ENCODE results near the gene PCBP3. TPM values are rescaled to one million over a fixed set of nuclear protein-coding genes. Genes with fewer than 3 reads are reported as not detected.

The PCBP3 gene
- total and polyA plus RNA-seq, 5 experiments from 2014 or later = 0.47 to 2.3 (median 0.95) TPM; not detected in 1

DNA sequence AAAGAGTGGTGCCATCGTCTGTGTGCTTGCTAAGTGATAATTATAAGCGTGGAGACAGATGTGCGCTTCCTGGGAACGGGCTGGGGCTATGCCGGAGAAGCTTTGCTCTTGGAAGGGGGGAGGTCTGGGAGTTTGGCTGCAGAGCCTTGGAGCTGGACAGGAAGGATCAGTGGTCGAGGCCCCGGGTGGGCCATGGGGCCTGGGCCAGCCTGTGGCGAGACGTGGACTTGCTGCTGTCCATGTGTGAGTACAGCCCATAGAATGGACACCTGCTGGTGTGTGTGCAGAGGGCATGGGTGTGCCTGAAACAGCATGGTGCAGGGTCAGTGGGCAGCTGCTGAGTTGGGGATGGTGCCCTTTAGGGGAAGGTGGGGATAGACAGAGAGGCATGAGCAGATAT is 121.3 kb downstream of the PCBP3 start:
- POLR2A ChIA-PET = no interaction called here
- Mint-ChIP-seq H3K36me3 (no peaks in the 10 kb centered on the region), H3K4me1 (peaks cover 17 to 35% (median 33%) of the 10 kb centered on the region in 4 donors), H3K27ac (peak overlapping the region; percentile 35 to 92 (median 81)), H3K4me3 (peak overlapping the region in 1 of 10 donors; percentile 34), H3K27me3 (peaks cover 0 to 9% (median 0%) of the 10 kb centered on the region in 5 donors), H3K9me3 (no peaks in the 10 kb centered on the region)
- no peak for DNase-seq
- no peak for ATAC-seq

DNA sequence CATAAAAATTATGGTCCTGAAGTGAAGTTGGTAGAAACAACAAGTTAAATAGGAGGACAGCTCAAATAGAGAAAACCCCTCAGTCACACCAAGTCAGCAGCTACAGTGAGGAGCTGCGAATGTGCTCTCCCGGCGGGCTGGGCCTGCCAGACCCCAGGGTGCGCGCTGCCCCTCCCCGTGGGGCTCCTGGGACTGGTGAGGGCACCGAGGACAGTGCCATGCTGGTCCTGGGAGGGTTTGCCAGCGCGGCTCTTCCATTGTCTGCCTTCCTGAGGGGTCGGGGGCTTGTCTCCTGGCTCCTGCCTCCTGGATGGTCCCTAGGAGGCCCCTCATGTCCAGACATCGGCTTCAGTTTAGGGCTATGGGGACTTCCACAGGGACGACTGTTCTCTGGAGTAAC is 121.8 kb downstream of the PCBP3 start:
- POLR2A ChIA-PET = no interaction called here
- Mint-ChIP-seq H3K27ac (peak overlapping the region in 8 of 10 donors; percentile 72 to 99 (median 86)), H3K27me3 (peaks cover 0 to 9% (median 0%) of the 10 kb centered on the region in 5 donors), H3K4me3 (no peak overlapping the region), H3K9me3 (no peaks in the 10 kb centered on the region), H3K4me1 (peaks cover 17 to 35% (median 33%) of the 10 kb centered on the region in 4 donors), H3K36me3 (no peaks in the 10 kb centered on the region)
- DNase-seq (no peak), ATAC-seq (no peak)

DNA sequence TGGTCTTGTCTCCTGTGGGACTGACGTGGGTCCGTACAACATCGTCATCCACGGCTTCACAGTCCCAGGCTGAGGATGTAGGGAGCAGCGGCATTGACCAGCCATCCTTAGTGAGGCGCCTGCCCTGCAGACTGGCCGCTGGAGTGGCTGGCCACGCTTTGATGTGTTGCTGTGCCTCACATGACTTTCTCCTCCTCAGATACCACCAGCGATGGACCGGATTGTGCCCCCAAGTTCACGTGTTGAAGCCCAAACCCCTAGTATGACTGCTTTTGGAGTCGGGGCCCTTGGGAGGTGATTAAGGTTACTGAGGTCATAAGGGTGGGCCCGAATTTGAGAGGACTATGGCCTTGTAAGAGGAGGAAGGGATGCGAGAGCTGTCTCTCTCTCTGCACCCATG is 122.5 kb downstream of the PCBP3 start:
- H3K4me3 Mint-ChIP-seq = no peak overlapping the region
- ATAC-seq = no peak
- H3K27me3 Mint-ChIP-seq = peaks cover 0 to 9% (median 0%) of the 10 kb centered on the region in 5 donors
- peaks cover 17 to 35% (median 33%) of the 10 kb centered on the region in 4 donors for H3K4me1 Mint-ChIP-seq
- POLR2A ChIA-PET = interaction anchor here (1.6 kb wide), 1 partner anchor 26 kb away, joined by 3 read pairs; no protein-coding TSS in a partner anchor
- no peaks in the 10 kb centered on the region for H3K9me3 Mint-ChIP-seq
- H3K36me3 Mint-ChIP-seq = no peaks in the 10 kb centered on the region
- DNase-seq = no peak
- peak overlapping the region; percentile 75 to 99 (median 93) for H3K27ac Mint-ChIP-seq

DNA sequence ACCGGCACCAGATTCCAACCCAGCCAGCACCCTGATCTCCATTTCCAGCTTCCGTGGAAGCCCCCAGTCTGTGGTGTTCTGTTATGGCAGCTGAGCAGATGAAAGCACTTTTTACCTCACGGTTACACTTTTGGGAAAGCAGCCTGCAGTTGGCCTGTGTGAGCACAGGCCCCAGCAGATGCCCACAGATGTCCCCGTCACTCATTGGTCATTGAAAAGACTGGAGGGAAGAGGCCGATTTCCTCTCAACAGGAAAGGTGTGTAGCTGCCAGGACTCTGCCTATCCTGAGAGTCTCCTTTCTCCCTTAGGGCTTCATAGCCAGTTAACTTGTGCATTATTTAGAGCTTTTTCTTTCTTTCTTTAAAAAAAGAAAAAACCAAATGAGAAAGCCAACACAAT is 123.0 kb downstream of the PCBP3 start:
- Mint-ChIP-seq H3K4me3 (peak overlapping the region in 6 of 10 donors; percentile 53 to 80 (median 66)), H3K4me1 (peaks cover 17 to 35% (median 33%) of the 10 kb centered on the region in 4 donors), H3K9me3 (no peaks in the 10 kb centered on the region), H3K27ac (peak overlapping the region; percentile 87 to 99 (median 94)), H3K36me3 (no peaks in the 10 kb centered on the region), H3K27me3 (peaks cover 0 to 5% (median 0%) of the 10 kb centered on the region in 5 donors)
- DNase-seq (no peak), ATAC-seq (no peak)
- POLR2A ChIA-PET = interaction anchor here (0.9 to 1.6 kb wide), 2 partner anchors 23 to 27 kb away, joined by 3 read pairs; no protein-coding TSS in a partner anchor

DNA sequence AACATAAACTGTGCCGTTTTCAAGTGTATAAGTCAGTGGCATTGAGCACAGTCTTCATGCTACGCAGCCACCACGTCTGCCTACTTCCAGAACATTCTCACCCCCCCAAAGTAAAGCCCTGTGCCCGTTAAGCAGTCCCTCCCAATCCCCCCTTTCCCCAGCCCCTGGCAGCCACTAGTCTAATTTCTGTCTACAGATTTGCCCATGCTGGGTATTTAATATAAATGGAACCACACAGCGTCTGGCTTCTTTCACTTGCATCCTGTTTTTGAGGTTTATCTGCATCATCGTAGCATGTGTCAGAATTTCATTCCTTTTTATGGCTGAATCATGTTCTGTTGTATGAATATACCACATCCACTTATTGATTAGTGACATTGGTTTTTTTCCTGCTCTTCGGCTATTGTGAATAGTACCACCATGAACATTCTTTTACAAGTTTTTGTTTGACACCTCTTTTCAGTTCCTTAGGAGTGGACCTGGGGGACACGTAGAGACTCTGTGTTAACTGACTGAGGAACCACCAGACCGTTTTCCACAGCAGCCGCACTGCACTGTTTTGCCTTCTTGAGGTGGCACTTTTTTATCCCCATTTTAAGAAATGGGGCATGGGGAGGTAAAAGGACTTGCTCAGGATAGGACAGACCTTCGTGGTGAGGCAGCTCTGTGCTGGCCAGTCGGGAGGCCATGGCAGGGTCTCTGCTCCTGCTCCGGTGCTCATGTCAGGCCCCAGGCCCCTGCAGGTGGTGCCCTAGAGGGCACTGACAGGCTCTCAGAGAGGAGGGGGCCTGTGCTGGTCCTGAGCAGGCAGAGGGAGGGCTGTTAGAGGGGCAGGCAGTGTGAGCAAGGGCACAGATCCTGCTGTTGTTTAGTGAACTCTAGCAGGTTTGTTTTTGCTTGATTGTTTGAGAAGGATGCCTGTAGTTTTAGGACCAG is 123.8 kb downstream of the PCBP3 start:
- Mint-ChIP-seq H3K36me3 (no peaks in the 10 kb centered on the region), H3K27me3 (no peaks in the 10 kb centered on the region), H3K9me3 (peaks cover 0 to 3% (median 0%) of the 10 kb centered on the region in 9 donors), H3K27ac (peak overlapping the region; percentile 87 to 99 (median 94)), H3K4me1 (peaks cover 17 to 35% (median 33%) of the 10 kb centered on the region in 4 donors), H3K4me3 (peak overlapping the region; percentile 23 to 80 (median 62))
- POLR2A ChIA-PET = interaction anchor here (0.9 to 1.6 kb wide), 2 partner anchors 24 to 27 kb away, joined by 3 read pairs; no protein-coding TSS in a partner anchor
- peak; percentile 80 to 90 for ATAC-seq
- DNase-seq = peak in 7 of 10 donors; percentile 19 to 80 (median 53)

DNA sequence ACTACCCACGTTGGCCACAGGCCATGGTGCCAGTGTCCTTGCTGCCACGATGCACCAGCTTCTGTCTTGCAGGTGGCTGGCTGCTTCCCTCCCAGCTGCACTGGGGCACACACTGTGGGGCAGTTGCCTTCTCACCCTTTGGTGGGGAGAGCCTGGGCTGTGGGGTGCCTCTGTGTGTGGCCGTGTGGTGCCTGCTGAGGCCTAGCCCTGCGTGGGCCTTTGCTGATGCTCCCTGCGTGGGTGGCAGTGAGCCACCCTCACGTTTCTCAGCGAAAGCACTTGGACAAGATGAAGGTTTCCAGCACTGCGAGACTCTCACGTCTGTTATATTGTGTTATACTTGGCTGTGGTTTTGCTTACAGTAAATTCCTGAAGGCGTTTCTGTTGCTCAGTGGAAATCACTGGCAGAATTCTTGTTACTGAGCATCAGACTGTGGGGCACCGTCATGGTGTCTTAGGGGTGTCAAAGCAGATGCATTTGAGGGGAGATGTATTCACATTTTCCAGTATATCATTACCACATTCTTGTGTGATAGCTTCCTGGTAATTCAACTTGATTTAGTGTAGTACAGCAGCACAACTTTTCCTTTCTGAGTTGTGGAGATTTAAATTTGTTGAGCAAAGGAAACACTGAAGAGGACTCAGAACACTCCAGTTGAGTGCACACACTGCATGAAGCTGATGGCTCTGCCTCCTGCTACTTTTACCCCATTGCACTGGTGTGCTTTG is 124.7 kb downstream of the PCBP3 start:
- Mint-ChIP-seq H3K9me3 (peaks cover 0 to 3% (median 0%) of the 10 kb centered on the region in 9 donors), H3K4me1 (peaks cover 17 to 35% (median 33%) of the 10 kb centered on the region in 4 donors)

DNA sequence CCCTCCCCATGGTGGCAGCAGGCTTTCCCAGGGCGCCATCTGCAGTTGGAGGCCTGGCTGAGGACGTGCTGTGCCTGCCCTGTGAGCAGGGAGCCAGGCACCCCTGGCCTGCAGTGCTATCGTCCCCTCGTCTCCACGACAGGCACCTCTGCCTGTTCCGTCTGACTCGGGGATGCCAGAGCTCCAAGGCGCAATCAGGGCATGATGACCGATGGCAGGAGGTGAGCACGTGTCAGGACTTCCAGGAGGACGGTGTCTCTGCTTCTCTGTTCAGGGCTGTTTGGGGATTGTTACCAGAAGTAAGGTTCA is 125.2 kb downstream of the PCBP3 start:
- H3K9me3 Mint-ChIP-seq = peaks cover 0 to 3% (median 0%) of the 10 kb centered on the region in 9 donors
- H3K4me1 Mint-ChIP-seq = peaks cover 17 to 35% (median 33%) of the 10 kb centered on the region in 4 donors
- H3K27me3 Mint-ChIP-seq = no peaks in the 10 kb centered on the region
- H3K36me3 Mint-ChIP-seq = no peaks in the 10 kb centered on the region
- peak overlapping the region; percentile 3 to 95 (median 71) for H3K27ac Mint-ChIP-seq
- POLR2A ChIA-PET = no interaction called here
- no peak for DNase-seq
- ATAC-seq = peak in 1 of 2 donors; percentile 11
- H3K4me3 Mint-ChIP-seq = no peak overlapping the region

More for the DNA sequence above, 124.7 kb downstream of the PCBP3 start:
- DNase-seq = peak in 1 of 10 donors; percentile 14
- POLR2A ChIA-PET = no interaction called here
- H3K36me3 Mint-ChIP-seq = no peaks in the 10 kb centered on the region
- peak in 1 of 2 donors; percentile 15 for ATAC-seq
- no peaks in the 10 kb centered on the region for H3K27me3 Mint-ChIP-seq
- H3K27ac Mint-ChIP-seq = peak overlapping the region; percentile 65 to 99 (median 92)
- peak overlapping the region in 5 of 10 donors; percentile 19 to 73 (median 59) for H3K4me3 Mint-ChIP-seq

DNA sequence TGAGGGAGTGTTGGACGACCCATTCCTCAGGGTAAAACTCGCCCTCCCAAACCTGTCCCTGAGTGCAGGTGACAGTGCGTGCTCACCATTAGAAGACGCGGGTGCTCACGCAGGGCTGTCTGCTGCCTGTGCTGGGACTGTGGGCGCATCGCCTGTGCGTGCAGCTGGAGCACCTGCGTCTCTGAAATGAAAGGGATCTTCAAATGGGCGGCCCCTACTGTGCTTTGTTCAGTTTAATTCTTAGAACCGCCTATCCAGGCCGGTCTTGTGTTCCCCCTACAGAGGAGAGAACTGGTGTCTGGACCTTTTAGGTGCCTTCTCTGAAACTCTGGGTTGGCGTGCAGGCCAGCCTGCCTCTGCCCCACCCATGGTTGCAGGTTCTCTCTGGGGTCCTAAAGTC is 125.8 kb downstream of the PCBP3 start:
- POLR2A ChIA-PET = no interaction called here
- no peak for ATAC-seq
- peak in 1 of 10 donors; percentile 8 for DNase-seq
- H3K27me3 Mint-ChIP-seq = no peaks in the 10 kb centered on the region
- H3K4me1 Mint-ChIP-seq = peaks cover 17 to 35% (median 33%) of the 10 kb centered on the region in 4 donors
- H3K36me3 Mint-ChIP-seq = no peaks in the 10 kb centered on the region
- H3K4me3 Mint-ChIP-seq = peak overlapping the region in 2 of 10 donors; percentile 9 to 58
- H3K9me3 Mint-ChIP-seq = peaks cover 0 to 3% (median 0%) of the 10 kb centered on the region in 9 donors
- H3K27ac Mint-ChIP-seq = peak overlapping the region in 7 of 10 donors; percentile 3 to 87 (median 46)

DNA sequence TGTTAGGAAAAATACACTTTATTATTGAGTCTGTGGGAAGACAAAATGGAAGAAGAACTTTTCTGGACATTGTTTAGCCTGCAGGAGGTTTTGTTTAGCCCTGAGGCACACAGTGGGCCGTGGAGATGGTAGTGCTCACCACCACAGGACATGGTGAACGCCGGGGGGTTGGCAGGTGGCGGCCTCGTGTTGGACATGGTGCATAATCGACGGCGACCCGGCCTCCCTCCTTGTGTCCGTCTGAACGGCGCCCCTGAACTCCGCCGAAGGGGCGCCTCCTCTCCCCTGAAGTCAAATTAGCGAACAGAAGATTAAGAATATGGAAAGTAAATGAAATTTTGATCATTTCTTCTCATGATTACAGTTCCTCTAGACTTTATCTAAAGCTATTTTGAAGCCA is 126.4 kb downstream of the PCBP3 start:
- H3K4me1 Mint-ChIP-seq = peaks cover 17 to 35% (median 33%) of the 10 kb centered on the region in 4 donors
- no peak for DNase-seq
- POLR2A ChIA-PET = no interaction called here
- peaks cover 0 to 2% (median 0%) of the 10 kb centered on the region in 5 donors for H3K27me3 Mint-ChIP-seq
- H3K36me3 Mint-ChIP-seq = no peaks in the 10 kb centered on the region
- peaks cover 0 to 6% (median 0%) of the 10 kb centered on the region in 9 donors for H3K9me3 Mint-ChIP-seq
- H3K27ac Mint-ChIP-seq = peak overlapping the region in 5 of 10 donors; percentile 12 to 87 (median 19)
- no peak for ATAC-seq
- no peak overlapping the region for H3K4me3 Mint-ChIP-seq

DNA sequence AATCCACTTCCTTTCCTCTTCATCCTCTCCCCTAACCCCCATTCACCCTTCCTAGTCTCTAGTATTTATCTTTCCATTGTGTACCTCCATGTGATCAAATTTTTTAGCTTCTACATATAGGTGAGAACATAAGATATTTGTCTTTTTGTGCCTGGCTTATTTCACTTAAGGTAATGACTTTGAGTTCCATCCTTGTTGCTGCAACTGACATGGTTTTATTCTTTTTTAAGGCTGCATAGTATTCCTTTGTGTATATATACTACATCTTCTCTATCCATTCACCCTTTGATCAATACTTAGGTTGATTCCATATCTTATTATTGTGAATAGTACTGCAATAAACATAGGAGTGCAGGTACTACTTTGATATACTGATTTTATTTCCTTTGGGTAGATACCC is 128.7 kb downstream of the PCBP3 start:
- Mint-ChIP-seq H3K36me3 (peaks cover 0 to 7% (median 5%) of the 10 kb centered on the region in 3 donors), H3K4me3 (no peak overlapping the region), H3K4me1 (peaks cover 9 to 24% (median 21%) of the 10 kb centered on the region in 4 donors), H3K9me3 (peaks cover 0 to 15% (median 9%) of the 10 kb centered on the region in 9 donors), H3K27me3 (peaks cover 0 to 2% (median 0%) of the 10 kb centered on the region in 5 donors), H3K27ac (peak overlapping the region in 1 of 10 donors; percentile 1)
- no peak for DNase-seq
- POLR2A ChIA-PET = no interaction called here
- no peak for ATAC-seq

DNA sequence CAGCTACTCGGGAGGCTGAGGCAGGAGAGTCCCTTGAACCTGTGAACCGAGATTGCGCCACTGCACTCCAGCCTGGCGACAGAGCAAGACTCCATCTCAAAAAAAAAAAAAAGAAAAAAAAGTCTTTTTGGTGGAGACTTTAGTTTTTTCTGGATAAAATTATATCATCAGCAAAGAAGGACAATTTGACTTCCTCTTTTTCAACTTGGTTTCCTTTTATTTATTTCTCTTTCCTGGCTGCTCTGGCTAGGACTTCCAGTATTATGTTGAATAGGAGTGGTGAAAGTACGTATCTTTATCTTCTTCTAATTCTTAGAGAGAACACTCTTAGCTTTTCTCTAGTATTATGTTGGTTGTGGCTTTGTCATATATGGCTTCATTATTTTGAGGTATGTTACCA is 130.8 kb downstream of the PCBP3 start:
- Mint-ChIP-seq H3K36me3 (peaks cover 0 to 17% (median 9%) of the 10 kb centered on the region in 3 donors), H3K27me3 (peaks cover 0 to 2% (median 0%) of the 10 kb centered on the region in 5 donors), H3K4me3 (no peak overlapping the region), H3K9me3 (peaks cover 0 to 23% (median 20%) of the 10 kb centered on the region in 9 donors), H3K27ac (no peak overlapping the region), H3K4me1 (peaks cover 0 to 4% (median under 1%) of the 10 kb centered on the region in 4 donors)
- POLR2A ChIA-PET = no interaction called here
- ATAC-seq (no peak), DNase-seq (no peak)

DNA sequence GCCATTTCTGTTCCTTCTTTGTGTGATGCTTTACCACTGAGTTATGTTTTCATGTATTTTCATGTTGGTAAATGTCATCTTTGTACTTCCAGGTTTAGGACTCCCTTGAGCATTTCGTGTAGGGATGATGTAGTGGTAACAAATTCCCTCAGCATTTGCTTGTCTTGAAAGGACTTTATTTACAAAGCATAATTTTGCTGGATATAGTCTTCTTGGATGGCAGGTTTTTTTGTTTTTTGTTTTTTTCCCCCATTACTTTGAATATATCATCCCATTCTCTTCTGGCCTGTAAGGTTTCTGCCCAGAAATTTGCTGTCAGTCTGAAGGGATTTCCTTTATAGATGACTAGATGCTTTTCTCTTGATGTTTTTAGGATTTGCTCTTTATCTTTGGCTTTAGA is 133.4 kb downstream of the PCBP3 start:
- POLR2A ChIA-PET = no interaction called here
- Mint-ChIP-seq H3K27me3 (peaks cover 0 to 5% (median 0%) of the 10 kb centered on the region in 5 donors), H3K4me1 (peaks cover 0 to 2% (median 0%) of the 10 kb centered on the region in 4 donors), H3K4me3 (no peak overlapping the region), H3K36me3 (peaks cover 0 to 17% (median 9%) of the 10 kb centered on the region in 3 donors), H3K27ac (peak overlapping the region in 1 of 10 donors; percentile 45), H3K9me3 (peaks cover 0 to 23% (median 20%) of the 10 kb centered on the region in 9 donors)
- no peak for DNase-seq
- ATAC-seq = no peak

Data from naive thymus-derived CD8-positive, alpha-beta T cell (primary cell).